HG02885 (cell line): Measurements from ENCODE around the gene DBN1.

Experiments
- ATAC-seq: cut with Tn5 transposase; IDR thresholded peaks from one replicate; pipeline ENCODE4 v1.9.1; 2021; ENCODE audit warnings: mild to moderate bottlenecking; ENCODE audit not compliant: unreplicated experiment, poor library complexity

Gene DBN1

DNA sequence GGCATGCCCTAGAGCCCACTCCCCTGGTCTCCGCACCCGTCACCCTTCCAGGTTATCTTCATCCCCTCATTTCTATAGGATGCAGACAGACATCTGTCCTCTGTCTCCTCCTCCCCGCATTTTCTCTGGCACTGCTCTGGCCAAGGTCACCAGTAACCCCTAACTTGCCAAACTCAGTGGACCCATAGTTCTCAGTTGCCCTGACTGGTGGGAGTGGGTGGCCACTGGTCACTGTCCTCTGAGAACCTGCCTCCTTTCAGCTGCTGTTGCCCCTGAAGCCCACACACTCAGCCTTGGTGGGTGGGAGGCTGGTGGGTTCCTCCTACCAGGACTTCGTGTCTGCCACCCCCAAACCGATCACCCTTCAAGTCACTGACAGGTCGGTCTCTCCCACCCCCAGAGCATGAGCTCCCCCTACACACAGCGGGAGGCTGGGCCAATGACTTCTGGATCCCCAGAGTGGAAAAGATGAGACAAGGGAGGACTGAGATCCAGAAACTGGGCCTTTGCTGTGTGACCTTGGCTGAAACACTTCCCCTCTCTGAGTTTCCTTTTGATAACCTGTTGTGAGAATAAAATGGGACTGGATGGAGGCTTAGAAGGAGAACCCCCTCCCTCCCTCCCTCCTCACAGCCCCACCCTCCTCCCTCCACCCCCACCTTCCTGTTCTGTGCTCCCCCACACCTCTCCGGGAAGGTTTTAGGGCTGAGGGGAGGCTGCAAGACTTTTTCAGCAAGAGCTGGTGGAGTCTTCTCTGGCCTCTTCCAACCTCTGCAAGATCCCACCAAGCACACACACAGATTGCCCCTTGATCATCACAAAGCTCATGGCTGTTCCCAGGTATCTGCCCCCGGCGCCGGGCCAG, 2.4 kb upstream of the DBN1 start:
- no peak for ATAC-seq

DNA sequence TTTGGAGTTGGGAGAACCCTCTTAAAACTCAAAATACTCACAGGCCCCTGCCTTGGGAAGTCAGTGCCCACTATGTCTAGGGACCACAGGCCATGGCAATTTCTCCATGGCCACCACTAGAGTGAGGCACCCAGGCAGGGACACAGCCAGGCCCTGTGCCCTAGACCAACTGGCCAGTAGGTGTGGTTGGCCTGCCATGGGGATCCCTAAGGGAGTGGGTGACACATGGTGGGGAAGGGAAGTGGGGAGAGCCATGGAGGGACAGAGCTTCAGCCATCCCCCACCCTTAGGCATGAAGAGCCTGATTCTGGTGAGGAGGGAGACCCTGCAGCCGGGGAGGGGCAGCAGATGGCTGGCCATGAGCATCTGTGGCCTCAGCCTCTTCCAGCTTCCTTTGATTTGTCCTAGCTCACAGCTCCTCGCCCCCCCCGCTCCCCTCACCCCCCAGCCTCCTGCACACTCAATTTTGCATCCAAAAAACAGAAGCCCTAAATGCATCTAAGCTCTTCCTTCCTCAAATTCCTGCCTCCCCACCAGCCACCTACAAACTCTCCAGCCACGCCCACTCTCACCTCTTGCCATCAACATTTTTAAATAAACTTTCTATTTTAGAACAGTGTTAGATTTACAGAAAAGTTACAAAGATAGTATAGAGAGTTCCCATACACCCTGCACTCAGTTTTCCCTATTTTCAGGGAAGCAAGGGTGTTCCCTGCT, 1.6 kb upstream of the DBN1 start:
- no peak for ATAC-seq

DNA sequence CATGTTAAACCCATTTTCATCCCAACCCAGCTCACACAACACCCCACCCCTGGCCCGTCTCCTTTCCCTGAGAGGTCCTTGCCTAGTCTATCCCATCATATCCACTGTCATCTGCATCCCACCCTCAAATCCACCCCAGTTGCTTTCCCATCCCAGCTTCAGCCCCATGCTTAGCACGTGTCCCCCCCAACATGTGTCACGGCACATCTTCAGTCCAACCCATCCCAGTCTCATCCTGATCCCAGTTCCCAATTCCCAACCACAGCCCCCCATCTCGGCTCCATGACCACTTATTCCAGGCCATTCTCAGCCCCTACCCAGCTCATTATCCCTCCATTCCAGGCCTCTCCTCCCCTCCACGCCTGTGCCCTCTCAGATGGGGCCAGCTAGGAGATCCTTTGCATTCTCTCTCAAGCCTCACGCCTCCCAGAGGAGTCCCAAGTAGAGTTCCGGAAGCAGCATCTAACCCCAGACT, 605 bp upstream of the DBN1 start:
- no peak for ATAC-seq

DNA sequence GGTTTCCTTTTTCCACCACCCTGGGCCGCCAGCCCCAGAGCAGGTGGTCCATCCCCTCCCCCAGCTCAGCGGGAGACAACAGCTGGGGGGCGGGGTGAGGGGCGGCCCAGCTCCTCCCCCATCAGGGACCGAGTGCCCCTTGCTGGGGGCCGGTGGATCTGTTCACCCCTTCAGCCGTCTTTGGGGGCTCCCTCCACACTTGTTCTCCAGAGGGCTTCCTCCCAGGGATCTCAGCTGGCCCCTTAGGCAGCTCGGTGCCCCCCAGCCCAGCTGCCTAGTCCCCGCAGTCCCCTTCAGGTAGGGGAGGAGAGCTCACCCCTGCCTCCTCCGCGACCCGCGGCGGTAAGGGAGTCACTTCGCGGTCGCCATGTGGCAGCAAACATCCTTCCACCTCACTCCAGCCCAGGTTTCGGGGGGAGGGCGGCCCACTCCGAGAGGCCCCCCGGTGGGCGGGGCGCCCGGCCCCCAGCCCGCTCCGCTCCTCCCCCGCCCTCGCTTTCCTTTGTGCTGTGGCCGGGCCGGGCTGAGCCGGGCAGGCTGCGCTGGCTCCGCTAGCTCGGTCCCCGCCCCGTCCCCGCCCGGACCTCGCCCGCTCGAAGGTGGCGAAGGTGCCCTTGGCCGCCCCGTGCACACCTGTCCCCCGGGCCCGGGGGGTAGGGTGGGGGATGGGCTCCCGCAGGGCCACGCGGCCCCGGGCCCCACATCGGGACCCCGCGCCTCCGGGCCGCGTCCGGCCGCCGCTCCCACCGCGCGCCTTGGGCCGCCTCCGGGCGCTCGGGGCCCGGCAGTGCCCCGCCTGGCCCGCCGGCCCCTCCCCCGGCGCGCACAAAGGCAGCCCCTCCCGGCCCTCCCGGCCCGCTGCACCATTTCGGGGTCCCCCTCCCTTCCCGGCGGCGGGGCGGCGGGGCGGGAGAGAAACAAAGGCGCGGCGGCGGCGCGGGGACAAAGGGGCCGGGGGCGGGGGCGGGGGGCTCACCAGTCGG, 683 bp downstream of the DBN1 start:
- ATAC-seq = no peak

DNA sequence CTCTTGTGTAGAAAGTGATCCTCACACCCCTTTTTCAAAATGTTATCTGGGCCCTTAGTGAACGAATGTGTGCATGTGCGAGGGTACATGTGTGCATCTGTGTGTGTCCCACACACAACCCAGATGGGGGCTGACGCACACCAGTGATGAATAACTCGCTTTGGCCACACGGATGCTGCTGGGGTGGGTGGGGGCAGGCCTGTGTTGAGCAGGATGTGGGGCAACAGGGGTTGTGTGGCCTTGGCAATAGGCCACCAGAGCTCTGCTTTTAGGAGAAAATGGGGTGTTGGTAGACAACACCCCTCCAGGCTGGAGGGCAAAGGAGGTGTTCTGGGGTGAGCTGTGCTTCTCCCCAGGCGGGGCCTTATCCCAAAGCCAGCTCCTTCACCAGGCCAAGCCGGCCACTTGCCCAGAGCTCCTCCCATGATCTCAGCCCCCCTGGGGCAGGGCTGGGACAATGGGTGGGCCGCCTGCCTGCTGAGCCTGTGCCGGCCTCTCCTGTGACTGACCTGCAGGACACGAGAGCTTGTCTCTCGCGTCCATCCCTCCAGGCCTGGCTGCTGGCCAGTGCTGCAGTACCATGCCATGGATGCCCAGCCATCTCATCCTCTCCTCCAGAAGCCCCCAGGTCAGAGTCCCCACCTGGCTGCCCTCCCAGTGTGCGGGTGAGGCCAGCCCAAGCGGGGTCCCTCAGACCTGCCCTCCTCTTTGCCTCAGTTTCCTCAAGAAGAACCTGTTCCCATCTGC, 1.7 kb downstream of the DBN1 start:
- no peak for ATAC-seq

DNA sequence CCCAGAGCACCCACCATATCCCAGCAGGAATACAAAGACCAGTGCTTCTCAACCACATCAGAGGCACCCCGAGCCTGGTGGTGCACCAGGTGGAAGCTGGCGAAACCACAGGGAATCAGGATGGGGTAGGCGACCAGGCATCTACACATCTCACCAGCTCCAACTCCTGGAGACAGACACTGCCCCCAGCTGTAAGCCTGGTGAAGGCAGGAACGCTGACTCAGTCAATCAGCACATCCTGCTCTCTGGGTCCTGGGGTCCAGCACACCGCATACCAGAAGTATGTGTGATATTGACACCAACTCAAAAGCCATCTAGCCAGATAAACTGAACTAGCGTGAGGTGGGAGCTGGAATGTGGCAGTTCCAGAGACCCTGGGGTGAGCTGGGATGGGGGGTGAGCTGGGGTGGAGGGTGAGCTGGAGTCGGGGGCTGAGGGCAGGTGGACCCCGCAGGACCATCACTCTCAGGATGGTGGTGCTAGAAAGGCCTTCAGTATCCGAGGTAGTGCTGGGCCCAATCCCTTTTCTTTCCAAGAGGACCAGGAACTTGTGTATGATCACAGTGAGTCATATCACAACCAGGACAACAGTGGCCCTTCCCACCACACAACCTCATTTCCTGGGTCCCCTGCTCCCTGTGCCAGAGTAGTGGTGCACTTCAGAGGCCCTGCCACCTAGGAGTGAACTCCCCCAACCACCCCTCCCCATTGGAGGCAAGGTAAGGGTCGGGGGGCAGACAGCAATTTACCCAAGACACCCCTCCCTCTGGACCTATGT, 2.5 kb downstream of the DBN1 start:
- no peak for ATAC-seq

DNA sequence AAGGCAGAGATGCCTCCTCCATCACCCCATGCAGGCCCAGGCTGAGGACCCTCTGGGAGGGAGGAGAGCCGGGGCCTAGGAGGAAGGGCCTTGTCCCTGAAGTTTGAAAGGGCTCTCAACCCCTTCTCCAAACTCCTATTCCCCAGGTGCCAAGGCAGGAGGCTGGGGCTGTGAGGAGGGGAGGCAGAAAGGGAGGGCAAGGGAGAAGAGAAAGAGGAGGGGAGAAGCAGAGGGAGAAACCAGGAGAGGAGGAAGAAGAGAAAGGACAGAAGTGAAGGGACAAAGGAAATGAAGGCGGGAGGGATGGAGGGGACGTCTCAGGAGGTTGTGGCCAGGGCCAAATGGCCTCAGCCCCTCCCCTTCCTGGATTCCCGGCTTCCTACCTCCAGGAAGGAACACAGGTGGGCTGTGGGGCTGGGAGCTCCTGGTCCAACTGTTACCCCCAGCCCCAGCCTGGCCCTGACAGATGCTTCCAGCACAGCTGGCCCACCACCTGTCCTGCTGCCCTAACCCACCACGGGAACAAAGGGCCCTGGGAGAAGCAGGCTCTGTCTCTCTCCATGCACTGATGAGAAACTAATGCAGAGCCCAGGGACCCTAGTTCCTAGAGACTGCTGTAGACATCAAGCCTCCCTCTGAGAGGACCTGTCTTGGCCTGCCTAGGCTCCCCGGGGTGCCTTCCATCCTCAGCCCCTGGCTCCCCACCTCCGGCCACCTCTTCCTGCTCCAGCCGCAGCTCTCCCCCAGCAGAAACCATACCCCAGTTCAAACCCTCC, 3.5 kb downstream of the DBN1 start:
- ATAC-seq = no peak

DNA sequence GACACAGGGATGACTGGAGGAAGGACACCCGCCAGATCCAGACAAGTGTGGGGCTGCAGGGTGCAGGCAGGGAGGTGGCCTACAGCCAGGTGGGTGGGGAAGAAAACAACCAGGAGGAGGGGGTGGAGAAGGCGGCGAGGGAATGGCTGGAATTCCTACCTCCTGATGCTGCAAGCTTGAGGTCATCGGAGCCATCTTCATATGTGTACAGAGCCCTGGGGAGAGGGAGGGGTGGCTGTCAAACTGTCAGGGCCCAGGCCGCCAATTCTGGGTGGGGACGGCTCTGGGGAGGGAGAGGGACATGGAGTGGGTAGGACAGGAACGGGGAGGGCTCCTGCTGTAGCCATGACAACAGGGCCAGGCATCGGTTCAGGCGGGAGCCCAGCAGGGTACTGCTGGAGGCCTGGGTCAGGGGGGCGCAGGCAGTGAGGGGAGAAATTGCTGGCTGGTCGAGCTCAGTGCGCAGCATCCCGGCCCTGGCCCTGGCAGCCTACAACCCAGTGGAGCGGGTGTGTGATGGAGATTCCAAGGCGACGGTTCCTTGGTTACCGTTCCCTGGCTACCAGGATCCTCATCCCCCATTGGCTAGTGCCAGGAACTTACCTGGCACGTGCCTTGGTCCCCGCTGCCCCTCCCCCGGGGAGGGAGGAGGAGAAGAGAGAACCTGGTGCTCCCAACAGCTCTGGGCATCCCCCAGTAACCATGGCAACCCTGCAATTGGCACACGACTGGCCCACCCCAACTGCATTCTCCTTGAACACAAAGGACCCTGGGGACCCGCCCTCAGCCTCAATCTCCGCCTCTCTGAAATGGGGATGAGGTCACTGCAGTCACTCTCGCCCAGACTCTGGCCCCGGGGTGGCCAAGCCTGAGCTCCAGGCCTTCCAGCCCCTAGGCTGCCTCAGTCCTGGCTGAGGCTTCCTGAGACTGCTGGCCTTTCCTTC, 4.5 kb downstream of the DBN1 start:
- ATAC-seq = no peak

DNA sequence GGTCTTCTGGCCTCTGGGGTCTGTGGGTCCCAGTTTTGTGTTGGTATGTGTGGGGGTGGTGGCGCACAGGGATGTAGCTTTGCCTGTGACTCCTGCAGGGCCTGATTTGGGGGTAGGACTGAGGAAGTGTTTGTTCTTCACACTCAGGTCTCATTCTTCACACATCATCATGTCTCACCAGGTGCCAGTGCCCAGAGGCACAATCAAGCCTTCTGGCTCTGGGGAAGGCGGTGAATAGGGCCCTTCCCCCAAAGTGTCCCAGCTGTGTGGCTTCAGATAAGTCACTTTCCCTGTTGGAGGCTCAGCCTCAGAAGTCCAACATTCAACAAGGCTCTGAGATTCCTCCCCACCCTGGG, 5.1 kb downstream of the DBN1 start:
- ATAC-seq = no peak

DNA sequence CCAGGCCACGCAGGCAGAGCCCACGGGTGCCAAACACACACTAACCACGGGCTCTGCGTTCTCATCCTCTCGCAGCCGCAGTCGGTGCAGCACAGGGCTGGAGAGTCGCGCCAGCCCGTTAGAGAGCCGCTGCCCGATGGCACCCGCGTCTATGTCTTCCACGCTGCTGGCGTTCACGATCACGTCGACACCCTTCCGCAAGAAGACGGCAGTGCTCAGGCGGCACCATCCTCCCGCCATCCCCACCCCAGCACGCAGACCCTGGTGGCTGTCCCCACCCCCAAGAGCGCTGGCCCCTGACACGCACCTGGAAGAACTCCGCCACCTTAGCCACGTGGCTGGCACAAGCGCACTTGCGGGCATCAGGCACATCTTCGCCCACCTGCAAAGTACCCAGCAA, 6.0 kb downstream of the DBN1 start:
- no peak for ATAC-seq

DNA sequence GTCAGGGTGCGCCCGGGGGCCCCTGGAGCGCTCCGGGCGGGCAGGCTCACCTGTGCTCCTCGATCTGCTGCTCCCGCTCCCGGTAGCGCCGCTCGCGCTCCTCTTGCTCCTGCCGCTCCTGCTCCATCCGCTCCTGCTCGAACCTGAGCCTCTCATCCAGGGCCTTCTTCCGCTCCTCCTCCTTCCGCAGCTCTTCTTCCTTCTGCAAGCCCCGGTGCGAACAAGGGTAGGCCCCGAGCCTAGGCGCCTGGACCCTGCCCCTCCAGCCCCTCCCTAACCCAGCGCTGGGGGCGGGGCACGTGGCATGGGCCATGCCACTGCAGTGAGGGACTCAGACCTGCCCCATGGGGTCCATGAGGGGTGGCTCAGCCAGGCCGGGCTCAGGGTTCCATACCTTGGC, 6.6 kb downstream of the DBN1 start:
- ATAC-seq = no peak

DNA sequence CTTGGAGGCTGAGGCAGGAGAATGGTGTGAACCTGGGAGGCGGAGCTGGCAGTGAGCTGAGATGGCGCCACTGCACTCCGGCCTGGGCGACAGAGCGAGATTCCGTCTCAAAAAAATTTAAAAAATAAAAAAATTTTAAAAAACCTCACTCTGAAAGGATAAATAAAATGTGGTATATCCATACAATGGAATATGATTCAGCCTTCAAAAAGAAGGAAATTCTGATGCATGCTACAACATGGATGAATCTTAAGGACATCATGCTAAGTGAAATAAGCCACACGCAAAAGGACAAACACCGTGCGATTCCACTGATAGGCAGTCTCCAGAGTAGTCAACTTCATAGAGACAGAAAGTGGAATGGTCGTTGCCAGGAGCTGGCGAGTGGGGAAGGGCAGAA, 8.4 kb downstream of the DBN1 start:
- ATAC-seq = no peak

DNA sequence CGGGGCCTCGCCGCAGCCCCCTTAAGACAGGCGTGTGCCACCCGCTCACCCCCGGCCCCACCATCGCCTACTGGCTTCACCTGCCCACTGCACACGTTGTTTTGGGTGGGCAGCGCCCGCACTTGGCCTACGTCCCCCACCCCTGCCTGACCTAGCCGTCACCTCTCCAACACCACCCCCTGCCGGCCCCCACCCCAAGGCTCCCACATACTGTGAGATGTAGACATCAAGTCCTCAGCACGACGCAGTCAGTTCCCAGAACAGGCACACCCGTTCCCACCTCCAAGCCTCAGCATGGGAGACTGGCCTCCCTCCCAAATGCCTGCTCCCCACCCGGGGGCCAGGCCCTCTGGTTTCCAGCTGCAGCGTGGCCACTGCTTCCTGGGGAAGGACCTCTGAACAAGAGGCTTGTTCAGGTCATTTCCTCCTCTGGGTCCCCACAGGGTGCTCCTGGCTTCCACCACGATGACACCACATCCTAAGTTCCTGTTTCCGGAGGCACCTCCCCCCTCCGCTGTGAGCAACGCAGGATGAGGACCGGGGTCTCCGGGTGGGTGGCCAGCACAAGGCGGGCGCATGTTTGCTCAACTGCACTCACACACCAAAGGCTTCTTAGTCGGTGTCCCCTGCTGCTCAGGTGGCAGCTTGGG, 11.3 kb downstream of the DBN1 start:
- ATAC-seq = no peak

DNA sequence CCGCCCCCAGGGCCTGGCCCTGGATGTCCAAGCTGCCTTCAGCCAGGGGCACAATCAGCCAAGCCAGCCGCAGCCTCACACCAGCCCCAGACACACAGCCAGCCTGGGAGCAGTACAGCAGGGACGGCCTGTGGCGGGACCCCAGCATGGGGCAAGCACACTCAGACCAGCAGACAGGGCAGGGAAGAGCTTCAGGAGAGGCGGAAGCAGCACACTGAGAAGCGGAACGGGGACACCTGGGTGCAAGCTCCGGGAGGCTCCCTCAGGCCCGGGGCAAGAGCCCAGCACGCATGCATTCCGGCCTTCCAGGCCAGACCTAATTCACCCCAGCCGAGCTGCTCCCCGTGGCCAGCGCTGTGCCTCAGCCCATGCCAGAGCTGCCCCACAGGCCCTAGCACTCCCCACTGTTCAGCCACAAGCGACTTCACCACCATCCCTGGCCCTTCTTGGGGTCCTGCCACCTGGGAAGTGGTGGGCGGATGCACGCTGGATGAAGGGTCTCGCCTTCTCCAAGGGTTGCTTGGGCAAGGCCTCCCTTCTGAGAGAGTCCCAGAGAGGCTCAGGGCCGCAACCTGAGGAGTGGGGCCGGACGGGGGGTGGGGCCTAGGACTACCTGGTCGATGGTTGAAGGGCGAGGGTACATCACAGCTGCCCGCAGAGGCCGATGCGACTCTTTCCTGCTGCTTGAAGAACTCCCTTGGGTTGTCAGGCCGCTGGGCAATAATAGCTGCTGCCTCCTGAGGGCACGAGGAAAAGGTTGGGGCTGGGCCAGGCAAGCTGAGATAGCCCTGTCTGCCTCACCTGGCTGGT, 13.4 kb downstream of the DBN1 start:
- no peak for ATAC-seq

DNA sequence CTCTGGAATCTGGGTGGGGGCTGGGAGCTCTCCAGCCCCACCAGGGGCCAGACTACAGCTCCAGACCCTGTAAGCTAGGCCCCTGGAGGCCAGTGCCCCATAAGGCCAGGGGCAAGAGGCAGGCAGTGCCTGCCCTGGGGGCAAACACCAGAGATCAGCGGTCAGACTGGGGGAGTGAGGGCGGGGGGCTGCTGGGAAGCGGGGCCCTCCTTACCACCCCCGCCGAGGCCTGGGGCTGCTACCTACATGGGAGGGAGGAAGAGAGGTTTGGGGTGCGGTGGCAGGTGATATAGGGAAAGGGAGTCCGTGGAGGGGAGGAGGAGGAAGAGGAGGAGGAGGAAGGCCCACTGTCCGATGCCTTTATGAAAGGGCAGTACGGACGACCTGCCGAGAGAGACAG, 14.1 kb downstream of the DBN1 start:
- no peak for ATAC-seq

DNA sequence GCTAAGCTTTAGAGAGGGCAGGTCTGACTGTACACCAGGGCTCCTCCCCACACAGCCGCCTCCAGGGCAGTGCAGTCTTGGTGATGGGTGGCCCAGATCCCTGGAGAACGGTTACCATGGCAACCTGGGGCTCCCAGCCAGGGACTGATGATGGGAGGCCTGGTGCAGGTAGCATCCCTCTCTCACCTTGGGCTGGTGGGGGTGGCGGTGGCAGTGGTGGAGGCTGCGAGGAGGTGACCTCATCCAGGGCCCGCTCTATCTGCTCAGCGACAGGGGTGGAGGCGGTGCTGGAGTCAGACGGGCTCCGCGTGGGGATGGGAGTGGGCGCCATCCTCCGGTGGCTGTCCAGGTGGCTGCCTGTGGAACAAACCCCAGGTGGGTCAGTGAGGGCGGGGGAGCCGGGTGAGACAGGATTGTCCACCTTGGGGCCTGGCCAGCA, 14.5 kb downstream of the DBN1 start:
- no peak for ATAC-seq
